AML-193 (cell line): ENCODE measurements around the gene SPATA17.

Experiments
- DNase-seq, 2 experiments: peaks; one replicate each; lab custom pipeline; 2025; lab: John Stamatoyannopoulos, UW

SPATA17 gene

DNA sequence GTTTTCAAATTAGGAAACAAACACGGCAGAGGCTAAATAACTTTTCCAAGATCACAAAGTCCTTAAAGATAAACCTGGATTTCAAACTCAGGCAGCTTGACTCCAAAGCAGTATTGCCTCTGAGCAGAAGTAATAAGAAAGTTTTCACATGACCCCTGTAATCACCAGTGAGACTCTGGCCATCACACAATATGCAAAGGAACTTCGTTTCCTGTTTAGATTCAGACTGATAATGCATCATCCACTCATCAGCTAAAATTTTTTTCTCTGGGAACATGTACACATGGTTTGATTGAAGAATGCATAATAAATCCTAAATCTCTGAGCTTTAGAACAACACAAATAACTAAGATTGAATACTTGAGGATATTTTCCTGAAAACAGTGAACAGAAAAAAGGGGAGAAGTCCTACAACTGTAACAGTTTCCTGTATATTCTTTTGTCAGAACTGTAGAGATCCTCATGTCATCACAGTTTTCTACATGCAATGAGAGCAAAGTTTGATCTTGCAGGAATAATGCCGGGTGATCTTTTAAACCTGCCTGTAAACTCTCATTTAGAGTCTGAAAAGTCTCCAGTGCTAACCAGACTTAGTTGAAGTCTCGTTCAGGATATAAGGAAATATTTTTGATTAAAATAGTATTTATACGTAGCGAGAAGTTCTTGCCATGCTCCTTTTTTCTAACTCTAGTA is 225.3 kb downstream of the SPATA17 start:
- no peak for DNase-seq

DNA sequence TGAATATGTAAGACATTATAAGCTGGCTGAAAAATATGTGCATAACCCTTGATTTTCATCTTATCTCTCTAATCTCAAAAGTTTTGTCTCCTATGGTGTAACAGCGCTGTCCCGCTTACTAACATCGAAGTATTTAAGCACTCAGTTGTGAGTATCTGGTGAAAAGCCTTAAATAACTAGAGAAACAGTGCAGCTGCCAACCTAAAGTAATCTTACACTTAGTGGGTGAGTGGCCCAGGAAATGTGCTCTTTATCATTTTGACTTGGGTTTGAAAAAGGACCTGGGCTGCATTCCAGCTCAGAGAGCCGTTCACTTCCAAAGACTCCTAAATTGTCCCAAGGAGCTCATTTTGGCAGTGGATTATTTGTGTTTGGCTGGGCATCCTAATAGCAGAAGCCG is 225.9 kb downstream of the SPATA17 start:
- DNase-seq: no peak

GRCh38 chr1:217861658-217862057 is 230.5 kb downstream of the SPATA17 start:
- no peak for DNase-seq

DNA sequence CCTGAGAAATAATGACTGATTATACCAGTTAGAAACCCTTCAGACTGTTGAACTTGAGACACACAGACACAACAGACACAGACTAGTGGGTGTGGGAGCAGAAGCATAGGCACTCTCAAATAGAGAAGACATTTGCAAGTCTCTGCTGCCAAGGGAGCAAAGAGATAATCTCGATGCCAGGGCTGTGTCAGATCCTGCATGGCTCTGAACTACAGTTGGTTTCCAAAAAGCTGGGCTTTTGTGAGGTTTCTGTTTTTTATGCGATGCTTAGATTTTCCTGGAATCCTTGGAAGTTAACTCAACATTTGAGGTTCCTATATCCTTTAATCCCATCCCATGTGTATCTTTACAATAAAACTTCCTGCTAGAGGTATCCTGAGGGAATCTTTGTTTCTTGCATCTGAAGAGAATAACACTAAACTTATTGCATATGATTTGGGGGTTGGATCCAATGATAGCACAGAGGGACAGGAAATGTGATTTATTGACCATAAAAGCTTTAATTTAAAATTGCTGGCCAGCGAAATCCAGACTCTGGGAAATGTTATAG is 236.4 kb downstream of the SPATA17 start:
- DNase-seq: no peak

- no peak for DNase-seq
Observed at GRCh38 chr1:217871955-217872354, 240.8 kb downstream of the SPATA17 start.

DNA sequence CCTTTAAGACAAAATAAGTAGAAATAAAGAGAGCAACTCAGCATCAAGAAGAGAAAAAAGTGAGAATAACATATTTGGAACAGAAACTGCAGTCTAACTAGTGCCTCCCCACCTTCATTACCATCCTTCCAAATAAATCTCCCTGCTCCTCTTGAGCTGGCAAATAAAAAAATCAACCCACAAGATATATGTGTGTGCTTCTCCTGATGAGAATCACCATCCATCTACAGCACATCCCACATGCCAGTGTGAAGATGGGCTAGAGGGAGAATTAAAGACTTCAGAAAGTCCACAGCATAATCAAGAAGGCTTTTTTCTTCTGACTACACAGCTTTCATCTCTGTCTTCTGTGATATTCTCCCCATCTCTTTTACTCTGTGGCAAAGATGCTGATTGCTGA is 244.1 kb downstream of the SPATA17 start:
- no peak for DNase-seq

DNA sequence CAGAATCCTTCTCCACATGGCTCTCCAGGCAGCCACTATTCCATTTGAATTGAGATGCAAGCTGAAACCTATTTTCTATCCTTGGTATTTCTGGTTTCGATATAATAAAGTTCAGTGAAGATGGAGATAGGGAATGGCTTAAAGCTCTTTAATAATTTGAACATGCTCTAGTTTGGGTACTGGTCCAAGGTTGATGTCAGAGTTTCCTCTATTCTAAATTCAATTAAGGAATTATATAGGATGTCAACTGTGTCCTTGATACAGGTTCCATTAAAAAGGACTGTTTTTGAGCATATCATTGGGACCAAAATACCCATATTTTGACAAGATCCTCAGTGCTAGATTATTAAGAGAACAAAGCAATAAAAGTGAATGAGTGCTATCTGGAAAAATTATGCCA is 245.3 kb downstream of the SPATA17 start:
- DNase-seq: no peak

DNA sequence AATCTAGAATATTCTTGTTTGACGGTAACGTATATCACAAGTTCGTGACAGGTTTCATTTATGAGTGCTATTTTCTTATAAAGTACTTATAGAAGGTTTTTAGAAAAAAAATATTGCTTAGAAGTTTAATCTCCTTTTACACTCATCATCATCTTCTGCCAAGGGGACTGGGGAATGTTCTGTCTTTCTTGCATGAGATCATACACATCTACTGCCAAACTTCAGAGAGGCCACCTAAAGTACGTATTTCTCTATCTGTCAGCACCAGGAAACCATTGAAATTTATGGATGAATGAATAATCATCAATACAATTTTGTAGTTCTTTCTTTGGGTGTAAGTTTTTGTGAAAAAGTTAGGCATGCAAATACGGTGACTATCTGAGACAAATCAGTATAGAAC is 245.8 kb downstream of the SPATA17 start:
- DNase-seq: no peak

DNA sequence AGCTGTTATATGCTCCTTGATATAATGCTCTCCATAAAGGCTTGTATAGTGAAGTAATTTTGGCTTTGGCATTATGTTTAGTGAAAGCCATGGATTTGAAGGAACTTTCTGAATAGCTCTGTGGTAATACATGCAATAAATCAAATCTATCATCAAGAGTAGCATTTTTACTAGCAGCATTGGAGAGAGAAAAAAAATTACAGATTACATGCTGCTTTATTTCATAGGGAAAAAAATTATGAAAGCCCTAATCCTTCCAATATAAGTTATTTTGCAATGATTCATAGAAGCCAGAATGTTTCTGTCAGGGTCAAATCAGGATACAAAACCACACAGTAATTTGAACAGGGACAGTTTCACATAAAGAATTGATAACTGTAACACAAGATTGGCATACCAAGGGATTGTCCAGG is 250.0 kb downstream of the SPATA17 start:
- no peak for DNase-seq

DNA sequence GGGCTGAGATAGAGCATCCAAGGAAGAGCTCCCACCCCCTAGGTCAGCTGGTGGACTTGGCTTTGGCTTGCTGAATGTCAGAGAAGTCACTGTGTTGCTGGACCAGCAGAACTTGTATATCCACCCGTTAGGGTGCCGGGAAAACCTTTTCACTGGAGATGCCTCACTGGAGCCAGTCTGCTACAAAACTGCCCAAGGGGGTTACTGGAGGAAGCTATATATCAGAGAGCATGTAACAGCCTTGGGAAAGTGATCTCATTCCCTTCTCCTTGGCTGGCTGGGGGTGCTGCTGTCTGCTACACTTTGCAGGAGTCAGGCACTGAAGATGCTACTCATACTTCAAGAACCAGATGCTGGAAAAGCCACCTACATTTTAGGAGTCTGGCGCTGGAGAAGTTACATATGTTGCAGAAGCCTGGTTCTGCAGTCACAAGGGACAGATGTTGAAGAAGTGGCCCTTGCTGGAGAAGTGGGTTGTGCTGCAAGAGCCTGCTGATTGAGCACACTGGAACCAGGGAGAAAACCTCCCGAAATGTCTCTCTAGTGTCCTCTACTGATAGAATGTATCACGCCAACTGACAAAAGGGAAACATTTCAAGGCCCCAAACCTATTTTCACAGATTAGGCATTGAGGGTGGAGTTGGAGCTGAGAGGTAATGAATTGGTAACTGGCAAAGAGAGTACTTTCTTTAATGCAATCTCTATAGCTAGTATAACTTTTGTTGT is 250.6 kb downstream of the SPATA17 start:
- no peak for DNase-seq

DNA sequence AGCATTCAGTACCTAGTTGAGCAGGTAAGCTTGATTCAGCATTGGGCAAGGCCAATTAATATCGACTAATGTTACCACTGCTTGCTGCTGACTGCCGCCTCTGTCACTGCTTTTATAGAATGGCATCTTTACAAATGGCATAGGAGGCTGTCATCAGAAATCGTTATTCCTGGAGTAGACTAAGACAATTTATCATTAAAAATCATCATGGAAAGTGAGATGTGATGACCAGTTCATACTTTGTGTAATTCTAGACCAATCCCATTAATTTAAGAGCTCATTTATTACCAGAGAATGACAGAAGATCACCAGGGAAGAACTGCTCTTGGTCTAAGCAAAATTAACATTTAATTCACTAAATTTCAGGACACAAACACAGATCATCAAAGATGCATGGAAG is 254.0 kb downstream of the SPATA17 start:
- DNase-seq: no peak

GRCh38 chr1:217888328-217888727 is 257.2 kb downstream of the SPATA17 start:
- no peak for DNase-seq

DNA sequence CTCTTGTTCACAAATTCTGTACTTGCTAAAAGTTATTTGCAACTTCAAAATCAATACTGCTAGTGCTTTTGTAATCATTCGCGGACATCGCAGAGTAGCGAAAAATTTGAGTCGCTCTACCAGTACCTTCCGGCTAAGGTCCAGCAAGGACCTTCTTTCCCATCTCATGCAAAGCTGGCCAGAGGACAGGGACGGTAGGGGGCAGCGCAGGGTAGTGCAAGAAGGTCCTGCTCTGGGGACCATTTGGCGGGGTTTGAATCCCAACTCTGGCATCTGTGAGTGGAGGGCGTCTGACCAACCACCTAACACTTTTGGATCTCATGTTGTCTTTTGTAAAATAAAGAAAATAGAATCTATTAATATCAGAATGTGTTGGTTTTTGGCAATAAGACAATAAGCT is 258.3 kb downstream of the SPATA17 start:
- DNase-seq: no peak

GRCh38 chr1:217891966-217892365 is 260.8 kb downstream of the SPATA17 start:
- DNase-seq: no peak

- no peak for DNase-seq
Observed at GRCh38 chr1:217892750-217893149, 261.6 kb downstream of the SPATA17 start.

DNA sequence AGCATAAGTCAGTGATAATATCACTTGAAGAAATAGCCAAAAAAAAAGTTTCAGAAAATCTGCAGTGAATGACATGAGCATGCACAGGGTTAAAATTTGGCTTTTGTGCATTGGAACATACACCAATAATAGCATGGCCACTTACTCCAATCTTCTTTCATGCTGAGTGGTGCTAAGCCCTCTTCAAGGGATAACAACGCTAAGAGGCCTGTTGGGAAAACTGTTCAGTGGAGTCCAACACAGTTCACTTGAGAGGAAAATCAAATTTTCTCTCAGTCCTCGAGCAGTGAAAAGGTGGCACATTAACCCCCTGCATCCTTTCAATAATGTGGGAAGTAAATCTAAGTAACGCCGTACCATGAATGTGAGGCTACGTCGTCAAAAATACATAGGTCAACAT is 264.7 kb downstream of the SPATA17 start:
- DNase-seq: no peak

GRCh38 chr1:217896490-217896889 is 265.3 kb downstream of the SPATA17 start:
- DNase-seq: no peak

GRCh38 chr1:217897100-217897499 is 266.0 kb downstream of the SPATA17 start:
- no peak for DNase-seq

GRCh38 chr1:217899614-217900013 is 268.5 kb downstream of the SPATA17 start:
- no peak for DNase-seq

DNA sequence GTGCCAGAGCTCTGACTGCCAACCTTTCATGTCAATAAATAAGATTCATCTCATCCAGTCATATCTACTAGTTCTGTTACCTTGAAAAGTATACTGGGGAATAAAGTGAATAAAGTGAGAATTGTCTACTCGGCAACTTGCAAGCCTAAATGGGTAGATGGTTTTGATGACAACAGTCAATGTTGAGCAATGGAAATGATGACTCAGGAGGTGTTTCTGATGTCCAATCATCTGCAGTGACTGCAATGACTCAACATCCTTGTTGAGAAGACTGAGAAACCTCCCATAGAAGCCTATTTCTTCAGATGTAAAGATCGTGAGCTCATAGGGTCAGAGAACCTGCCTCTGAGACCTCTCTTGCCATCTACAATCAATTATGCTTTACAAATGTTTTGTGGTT is 276.4 kb downstream of the SPATA17 start:
- DNase-seq: no peak

- no peak for DNase-seq
Observed at GRCh38 chr1:217910203-217910602, 279.1 kb downstream of the SPATA17 start.

GRCh38 chr1:217910791-217911320 is 279.7 kb downstream of the SPATA17 start:
- no peak for DNase-seq

DNA sequence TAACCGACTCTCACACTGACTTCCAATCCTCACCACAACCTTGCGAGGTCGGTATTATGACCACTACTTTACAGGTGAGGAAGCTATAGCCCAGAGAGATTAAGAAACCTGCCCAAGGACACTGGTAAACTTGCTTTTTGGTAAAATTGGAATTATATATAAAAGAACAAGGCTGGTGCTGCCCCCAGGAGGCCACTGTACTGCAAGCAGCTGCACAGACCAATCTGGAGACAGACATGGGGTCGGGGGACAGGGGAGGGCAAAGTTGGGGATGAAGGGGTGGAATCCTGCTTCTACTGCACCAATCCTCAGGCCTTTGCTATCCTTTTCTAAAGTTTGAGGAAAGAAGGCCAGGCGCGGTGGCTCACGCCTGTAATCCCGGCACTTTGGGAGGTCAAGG is 280.8 kb downstream of the SPATA17 start:
- no peak for DNase-seq
